Measurements from ENCODE around the gene KAZN.

Gene KAZN

DNA sequence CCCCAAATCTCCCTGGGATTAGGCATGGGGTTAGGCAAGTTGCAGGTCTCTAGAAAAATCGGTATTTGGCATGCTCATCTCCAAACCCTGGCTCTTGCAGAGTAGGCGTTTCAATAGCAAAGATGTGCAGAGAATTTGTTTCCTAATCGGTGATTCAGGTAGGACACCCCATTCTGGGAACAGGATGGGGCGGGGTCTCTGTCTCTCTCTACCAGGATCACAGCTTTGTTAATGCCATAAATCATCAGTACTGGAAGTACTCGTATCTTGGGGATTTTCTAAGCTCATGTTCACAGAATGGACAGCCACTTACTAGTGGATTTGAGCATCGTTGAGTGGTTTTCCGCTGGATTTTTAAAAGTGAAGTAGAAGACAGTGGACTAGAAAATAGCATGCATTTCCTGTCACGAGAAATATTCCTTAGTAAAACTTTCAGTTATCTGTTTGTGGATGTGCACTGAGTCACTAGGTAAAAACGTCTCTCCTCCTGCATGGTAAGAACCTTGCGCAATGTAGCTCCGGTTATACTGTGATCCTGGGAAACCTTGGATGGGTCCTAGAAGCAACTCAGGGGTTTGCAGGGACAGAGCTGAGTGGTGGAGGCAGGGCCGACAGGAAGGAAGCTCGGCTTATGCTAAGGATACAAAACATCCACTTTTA, 560.2 kb downstream of the KAZN start:
- no peak for TF ChIP-seq GATA3 (IDR thresholded peaks at IDR 0.05; ENCODE audit: low read depth, low read length)

DNA sequence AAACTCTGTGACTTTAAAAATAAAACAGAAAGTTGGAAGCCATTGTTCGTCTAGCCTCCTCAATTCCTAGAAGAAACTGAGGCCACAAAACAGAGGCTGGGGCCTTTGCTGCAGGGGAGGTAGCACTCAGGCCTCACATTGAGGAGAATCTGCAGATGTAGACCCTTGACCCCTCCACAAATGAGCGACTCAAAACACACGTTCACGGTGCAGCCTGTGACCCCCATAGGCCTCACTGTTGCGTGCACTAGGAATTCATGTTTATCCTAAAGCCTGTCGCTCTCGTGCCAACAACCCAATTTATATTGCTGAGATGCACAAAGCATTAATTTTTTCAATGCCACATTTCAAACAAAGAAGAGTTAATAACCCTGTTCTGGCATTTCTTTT, 560.7 kb downstream of the KAZN start:
- TF ChIP-seq GATA3 (IDR thresholded peaks at IDR 0.05; ENCODE audit: low read depth, low read length) (no peak), GATA2 (IDR thresholded peaks at IDR 0.05; ENCODE audit: low read depth, low read length) (no peak)

GRCh38 chr1:15160626-15161025, 562.1 kb downstream of the KAZN start:
- TF ChIP-seq GATA3 (IDR thresholded peaks at IDR 0.05; ENCODE audit: low read depth, low read length) (no peak), GATA2 (IDR thresholded peaks at IDR 0.05; ENCODE audit: low read depth, low read length) (no peak)

DNA sequence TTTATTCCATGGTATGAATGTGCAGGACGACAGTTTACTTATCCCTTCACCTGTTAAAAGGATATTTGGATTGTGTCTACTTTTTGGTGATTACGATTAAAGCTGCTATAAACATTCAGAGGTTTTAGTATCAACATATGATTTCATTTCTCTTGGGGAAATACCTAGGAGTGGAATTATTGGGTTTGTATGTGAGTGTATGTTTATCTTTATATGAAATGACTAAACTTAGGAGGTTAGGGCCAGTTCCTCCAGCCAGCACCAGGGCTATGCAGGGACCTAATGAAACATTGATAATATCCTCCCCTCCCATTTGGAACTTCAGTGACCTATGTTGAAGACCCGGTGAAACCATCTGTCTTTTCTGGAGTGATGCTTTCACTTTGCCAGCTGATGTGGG, 568.9 kb downstream of the KAZN start:
- no peak for TF ChIP-seq GATA2 (IDR thresholded peaks at IDR 0.05; ENCODE audit: low read depth, low read length)
- TF ChIP-seq GATA3 (IDR thresholded peaks at IDR 0.05; ENCODE audit: low read depth, low read length) = no peak

Data from SH-SY5Y (cell line).